ENCODE data around the gene HPS4. TPM values are rescaled to one million over a fixed set of nuclear protein-coding genes. Genes with fewer than 3 reads are reported as not detected.

HPS4 gene
- total RNA-seq, 1 donor from 2014 or later = 95.5 TPM

DNA sequence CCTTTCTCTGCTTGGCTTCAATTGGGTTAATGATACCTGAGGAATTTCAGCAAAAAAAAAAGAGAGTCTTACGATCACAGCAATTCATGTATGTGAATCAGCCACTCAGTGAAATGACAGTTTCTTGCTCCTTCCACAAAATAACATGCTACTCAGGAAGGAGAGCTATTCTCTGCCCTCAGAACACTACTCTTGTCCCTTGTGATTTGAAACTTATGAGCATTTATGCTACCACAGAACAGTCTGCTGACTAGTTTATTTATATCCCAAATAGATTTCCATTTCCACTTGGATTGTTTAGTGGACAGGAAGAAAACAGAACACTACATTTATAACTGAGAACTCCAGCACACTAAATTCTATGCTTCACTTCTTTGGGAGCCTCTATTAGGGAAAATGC is 20.2 kb upstream of the HPS4 start:
- Histone ChIP-seq H2AFZ (replicated peaks) (no peak overlapping the region), H3K27ac (no peak overlapping the region), H3K9ac (no peak overlapping the region), H3K9me3 (ENCODE audit: low read depth) (no peaks in the 10 kb centered on the region), H3K4me3 (no peak overlapping the region), H3K79me2 (ENCODE audit: low read depth) (no peaks in the 10 kb centered on the region), H4K20me1 (ENCODE audit: low read depth) (no peaks in the 10 kb centered on the region), H3K27me3 (no peaks in the 10 kb centered on the region), H3K4me2 (no peak overlapping the region), H3K36me3 (peaks cover 7% of the 10 kb centered on the region), H3K4me1 (no peaks in the 10 kb centered on the region), H3F3A (ENCODE audit: low read depth) (peaks cover 9% of the 10 kb centered on the region)
- Mint-ChIP-seq H3K36me3 (peaks cover 38% of the 10 kb centered on the region), H3K27me3 (ENCODE audit: insufficient read depth, low read depth) (peaks cover under 1% of the 10 kb centered on the region), H3K4me1 (peaks cover 12% of the 10 kb centered on the region), H3K9me3 (no peaks in the 10 kb centered on the region), H3K4me3 (no peak overlapping the region), H3K27ac (no peak overlapping the region)
- TF ChIP-seq EZH2phosphoT487 (IDR thresholded peaks at IDR 0.05) (no peak), EZH2 (IDR thresholded peaks at IDR 0.05) (no peak)
- no peak for DNase-seq (ENCODE audit: low spot score)

DNA sequence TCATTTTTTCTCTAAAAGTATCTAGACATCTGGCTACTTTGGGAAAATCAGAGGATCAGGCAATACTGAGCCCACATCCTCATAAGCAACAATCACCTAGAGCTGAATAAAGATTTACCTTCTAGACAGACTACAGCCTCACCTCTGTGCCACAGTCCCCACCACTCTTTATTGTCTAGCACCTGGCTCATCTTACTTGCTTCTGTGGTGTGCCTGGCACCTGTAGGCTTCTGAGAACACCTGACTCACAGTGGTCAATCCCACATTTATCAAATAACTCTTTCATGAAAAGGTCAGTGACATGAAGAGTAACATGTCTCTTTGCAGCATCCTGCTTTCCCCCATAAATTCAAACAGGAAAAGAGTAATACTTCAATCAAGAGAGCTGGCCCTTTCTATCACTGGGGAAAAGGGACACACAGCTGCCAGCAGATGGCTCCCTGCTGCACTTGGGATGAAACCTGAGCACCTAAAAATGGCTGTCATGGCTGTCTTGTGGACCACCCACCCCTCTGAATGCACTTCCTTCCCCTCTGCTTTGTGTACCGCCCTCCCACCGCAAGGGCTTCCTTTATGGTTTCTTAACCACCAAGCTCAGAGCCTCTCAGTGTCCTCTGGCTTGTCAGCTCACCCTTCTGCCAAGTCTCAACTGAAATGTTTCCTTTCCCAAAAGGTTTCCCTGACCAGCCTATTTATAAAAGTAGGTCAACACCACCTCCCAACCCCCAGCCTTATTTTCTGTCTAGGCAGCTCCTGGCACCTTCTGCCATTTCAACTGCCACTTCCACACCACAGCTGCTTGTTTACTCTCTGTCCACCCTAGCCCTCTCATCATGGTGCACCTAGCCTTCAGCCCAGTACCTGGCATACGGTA is 19.3 kb upstream of the HPS4 start:
- H4K20me1 ChIP-seq (ENCODE audit: low read depth) = no peaks in the 10 kb centered on the region
- no peak overlapping the region for H3K9ac ChIP-seq
- H3K79me2 ChIP-seq (ENCODE audit: low read depth) = no peaks in the 10 kb centered on the region
- H3K27me3 ChIP-seq = no peaks in the 10 kb centered on the region
- no peak overlapping the region for H3K4me3 ChIP-seq
- no peak overlapping the region for H2AFZ ChIP-seq (replicated peaks)
- peak overlapping the region; percentile 62 for H3K27ac Mint-ChIP-seq
- H3K4me1 Mint-ChIP-seq = peaks cover 12% of the 10 kb centered on the region
- H3K4me3 Mint-ChIP-seq = no peak overlapping the region
- H3K27ac ChIP-seq = no peak overlapping the region
- H3K9me3 Mint-ChIP-seq = no peaks in the 10 kb centered on the region
- TF ChIP-seq, protein P1, sequence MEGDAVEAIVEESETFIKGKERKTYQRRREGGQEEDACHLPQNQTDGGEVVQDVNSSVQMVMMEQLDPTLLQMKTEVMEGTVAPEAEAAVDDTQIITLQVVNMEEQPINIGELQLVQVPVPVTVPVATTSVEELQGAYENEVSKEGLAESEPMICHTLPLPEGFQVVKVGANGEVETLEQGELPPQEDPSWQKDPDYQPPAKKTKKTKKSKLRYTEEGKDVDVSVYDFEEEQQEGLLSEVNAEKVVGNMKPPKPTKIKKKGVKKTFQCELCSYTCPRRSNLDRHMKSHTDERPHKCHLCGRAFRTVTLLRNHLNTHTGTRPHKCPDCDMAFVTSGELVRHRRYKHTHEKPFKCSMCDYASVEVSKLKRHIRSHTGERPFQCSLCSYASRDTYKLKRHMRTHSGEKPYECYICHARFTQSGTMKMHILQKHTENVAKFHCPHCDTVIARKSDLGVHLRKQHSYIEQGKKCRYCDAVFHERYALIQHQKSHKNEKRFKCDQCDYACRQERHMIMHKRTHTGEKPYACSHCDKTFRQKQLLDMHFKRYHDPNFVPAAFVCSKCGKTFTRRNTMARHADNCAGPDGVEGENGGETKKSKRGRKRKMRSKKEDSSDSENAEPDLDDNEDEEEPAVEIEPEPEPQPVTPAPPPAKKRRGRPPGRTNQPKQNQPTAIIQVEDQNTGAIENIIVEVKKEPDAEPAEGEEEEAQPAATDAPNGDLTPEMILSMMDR (IDR thresholded peaks at IDR 0.05) = peak; percentile 68
- TF ChIP-seq EZH2 (IDR thresholded peaks at IDR 0.05) = no peak
- H3K36me3 ChIP-seq = peaks cover 7% of the 10 kb centered on the region
- peaks cover 40% of the 10 kb centered on the region for H3K36me3 Mint-ChIP-seq
- no peaks in the 10 kb centered on the region for H3K9me3 ChIP-seq (ENCODE audit: low read depth)
- H3K27me3 Mint-ChIP-seq (ENCODE audit: insufficient read depth, low read depth) = no peaks in the 10 kb centered on the region
- no peaks in the 10 kb centered on the region for H3K4me1 ChIP-seq
- no peak overlapping the region for H3K4me2 ChIP-seq
- DNase-seq (ENCODE audit: low spot score) = peak; percentile 80
- peaks cover 9% of the 10 kb centered on the region for H3F3A ChIP-seq (ENCODE audit: low read depth)

DNA sequence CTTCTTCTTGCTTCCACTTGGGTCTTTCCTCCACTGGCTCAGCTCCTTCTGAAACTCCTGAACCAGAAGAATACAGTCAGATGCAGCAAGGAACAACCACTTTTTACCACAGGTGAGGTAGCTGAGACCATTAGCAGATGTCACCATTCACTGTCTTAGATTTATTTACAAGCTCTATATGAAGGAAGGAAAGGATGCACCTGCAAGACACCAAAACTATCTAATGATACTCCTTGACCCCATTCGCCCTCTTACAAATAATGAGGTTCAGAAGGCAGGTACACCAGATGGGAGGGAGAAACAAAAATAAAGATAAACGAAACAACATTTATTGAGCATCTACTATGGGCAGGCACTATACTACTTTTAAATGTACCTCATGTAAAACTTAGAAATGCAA is 18.4 kb upstream of the HPS4 start:
- Histone ChIP-seq H3K27me3 (no peaks in the 10 kb centered on the region), H3K27ac (no peak overlapping the region), H2AFZ (replicated peaks) (no peak overlapping the region), H4K20me1 (ENCODE audit: low read depth) (no peaks in the 10 kb centered on the region), H3K4me1 (no peaks in the 10 kb centered on the region), H3K9me3 (ENCODE audit: low read depth) (no peaks in the 10 kb centered on the region), H3K36me3 (peaks cover 7% of the 10 kb centered on the region), H3F3A (ENCODE audit: low read depth) (peaks cover 9% of the 10 kb centered on the region), H3K9ac (no peak overlapping the region), H3K79me2 (ENCODE audit: low read depth) (no peaks in the 10 kb centered on the region), H3K4me2 (no peak overlapping the region), H3K4me3 (no peak overlapping the region)
- H3K9me3 Mint-ChIP-seq = no peaks in the 10 kb centered on the region
- no peaks in the 10 kb centered on the region for H3K27me3 Mint-ChIP-seq (ENCODE audit: insufficient read depth, low read depth)
- H3K4me1 Mint-ChIP-seq = peaks cover 12% of the 10 kb centered on the region
- no peak for TF ChIP-seq EZH2 (IDR thresholded peaks at IDR 0.05)
- TF ChIP-seq EZH2phosphoT487 (IDR thresholded peaks at IDR 0.05) = no peak
- TF ChIP-seq, protein P1 (IDR thresholded peaks at IDR 0.05) = no peak
- H3K36me3 Mint-ChIP-seq = peaks cover 45% of the 10 kb centered on the region
- H3K4me3 Mint-ChIP-seq = no peak overlapping the region
- no peak overlapping the region for H3K27ac Mint-ChIP-seq
- DNase-seq (ENCODE audit: low spot score) = no peak

DNA sequence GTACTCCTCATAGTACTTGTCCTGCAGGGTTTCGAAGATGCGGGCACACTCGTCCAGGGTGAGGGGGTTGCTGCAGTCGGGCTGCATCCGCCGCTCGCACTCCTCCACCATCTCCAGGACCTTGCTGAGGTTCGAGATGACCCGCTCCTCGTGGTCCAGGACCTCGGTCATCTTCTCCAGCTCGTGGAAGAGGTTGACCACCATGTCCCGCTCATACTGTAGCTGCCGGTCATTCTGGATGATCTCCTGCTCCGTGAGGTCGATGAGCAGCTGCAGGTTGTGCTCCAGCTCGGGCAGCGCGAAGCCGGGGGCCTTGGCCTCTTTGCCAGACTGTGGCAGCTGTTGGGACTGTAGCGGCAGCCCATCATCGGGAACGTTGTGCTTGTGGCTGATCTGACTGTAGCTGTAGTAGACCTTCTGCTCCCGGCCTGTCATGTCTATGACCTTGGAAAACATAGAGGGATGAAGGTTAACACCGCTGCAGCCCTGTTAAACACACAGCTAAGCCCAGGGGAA is 15.7 kb upstream of the HPS4 start:
- Histone ChIP-seq H4K20me1 (ENCODE audit: low read depth) (no peaks in the 10 kb centered on the region), H3K4me1 (no peaks in the 10 kb centered on the region), H3K4me2 (no peak overlapping the region), H3F3A (ENCODE audit: low read depth) (peaks cover 12% of the 10 kb centered on the region), H3K4me3 (no peak overlapping the region), H3K27ac (no peak overlapping the region), H3K79me2 (ENCODE audit: low read depth) (no peaks in the 10 kb centered on the region), H3K27me3 (no peaks in the 10 kb centered on the region), H3K36me3 (peaks cover 7% of the 10 kb centered on the region), H2AFZ (replicated peaks) (no peak overlapping the region), H3K9ac (no peak overlapping the region), H3K9me3 (ENCODE audit: low read depth) (no peaks in the 10 kb centered on the region)
- H3K4me3 Mint-ChIP-seq = no peak overlapping the region
- TF ChIP-seq, protein P1 (IDR thresholded peaks at IDR 0.05) = no peak
- TF ChIP-seq EZH2phosphoT487 (IDR thresholded peaks at IDR 0.05) (no peak), EZH2 (IDR thresholded peaks at IDR 0.05) (no peak)
- peaks cover 12% of the 10 kb centered on the region for H3K4me1 Mint-ChIP-seq
- H3K27me3 Mint-ChIP-seq (ENCODE audit: insufficient read depth, low read depth) = no peaks in the 10 kb centered on the region
- H3K36me3 Mint-ChIP-seq = peaks cover 44% of the 10 kb centered on the region
- no peak overlapping the region for H3K27ac Mint-ChIP-seq
- no peaks in the 10 kb centered on the region for H3K9me3 Mint-ChIP-seq
- DNase-seq (ENCODE audit: low spot score) = no peak
